Activated CD4-positive, alpha-beta T cell treated with anti-CD3 and anti-CD28 coated beads for 36 hours (primary cell): ENCODE results near the gene CXorf49. TPM values are rescaled to one million over a fixed set of nuclear protein-coding genes. Genes with fewer than 3 reads are reported as not detected.
A peak's percentile ranks its signal among the peaks of the same experiment; 100 is the strongest.
"Not testable (repeated sequence)": the region's sequence is repeated elsewhere in the genome, so short reads cannot be mapped to it uniquely, and the experiment has no call there.

ENCODE experiments used
- ATAC-seq: fragments of 200-7000 bp; cut with Tn5 transposase; one replicate; pipeline ENCODE4 v1.10.0; 2021; ENCODE audit warnings: mild to moderate bottlenecking, moderate library complexity
- CTCF ChIA-PET: fragments of 350-600 bp; sonication (Branson Sonifier 250); formaldehyde crosslinking; loops from one replicate; lab custom pipeline; 2021; ENCODE audit warnings: antibody characterized with exemption; lab: Charles Lee
- POLR2A ChIA-PET: fragments of 350-600 bp; sonication (Branson Sonifier 250); formaldehyde crosslinking; loops from one replicate; lab custom pipeline; 2021; ENCODE audit warnings: antibody characterized with exemption, inconsistent platforms; lab: Charles Lee
- DNase-seq: peaks from one replicate; pipeline ENCODE4 v3.0.0-alpha.2; 2020
- H3K27ac Mint-ChIP-seq: one replicate; pipeline ENCODE4 v1.8.0; 2021; ENCODE audit warnings: mixed read lengths
- H3K27me3 Mint-ChIP-seq: one replicate; pipeline ENCODE4 v1.8.0; 2021; ENCODE audit warnings: mixed read lengths
- H3K36me3 Mint-ChIP-seq: one replicate; pipeline ENCODE4 v1.8.0; 2021; ENCODE audit warnings: low read depth, mixed read lengths
- H3K4me1 Mint-ChIP-seq: one replicate; pipeline ENCODE4 v1.8.0; 2021; ENCODE audit warnings: mixed read lengths
- H3K4me3 Mint-ChIP-seq: one replicate; pipeline ENCODE4 v1.8.0; 2021; ENCODE audit warnings: mild to moderate bottlenecking, moderate library complexity, mixed read lengths
- H3K9me3 Mint-ChIP-seq: one replicate; pipeline ENCODE4 v1.8.0; 2021; ENCODE audit warnings: low read depth, mixed read lengths
- intact Hi-C, 2 experiments: fragments of 100-400 bp; cut with DNase I in 1 of 2; cut with micrococcal nuclease in 1 of 2; formaldehyde crosslinking; loops; one replicate each; pipeline versions ENCODE4 v1.14.2 to v1.15.1; 2022 to 2024; cut with DNase I, micrococcal nuclease
- total RNA-seq, 2 experiments: library from RNA; stranded (reverse); gene quantifications; one replicate each; pipeline ENCODE4 v1.2.3, GENCODE V29; 2021

CXorf49 gene
- not detected for total RNA-seq

DNA sequence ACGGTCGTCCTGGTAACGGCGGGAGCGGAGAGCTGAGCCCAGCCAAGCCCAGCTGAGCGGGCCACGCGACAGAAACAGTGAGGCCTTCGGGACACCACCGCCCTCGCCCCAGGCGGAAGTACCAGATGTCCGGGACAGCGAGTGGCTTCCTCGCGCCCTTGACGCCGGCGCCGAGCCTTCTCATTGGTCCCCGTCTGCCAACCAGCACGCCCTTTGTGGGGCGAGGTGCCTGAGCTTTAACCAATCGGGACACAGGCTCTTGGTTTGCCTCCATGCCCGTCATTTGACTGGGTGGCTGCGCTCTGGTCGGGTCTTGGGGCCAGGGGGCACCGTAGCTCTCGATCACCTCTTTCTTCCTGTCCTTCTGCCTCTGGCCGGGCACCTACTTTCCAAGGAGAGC, at the start of gene CXorf49:
Gene CXorf49, minus strand, starts transcription at position 101 of the 400 bp plus-strand sequence. CDS start 134 bp downstream, outside the sequence.
- H3K27ac Mint-ChIP-seq, intact Hi-C loops, H3K4me1 Mint-ChIP-seq, H3K36me3 Mint-ChIP-seq, DNase-seq, H3K4me3 Mint-ChIP-seq, H3K9me3 Mint-ChIP-seq, POLR2A ChIA-PET, CTCF ChIA-PET, ATAC-seq, H3K27me3 Mint-ChIP-seq: not testable (repeated sequence)

DNA sequence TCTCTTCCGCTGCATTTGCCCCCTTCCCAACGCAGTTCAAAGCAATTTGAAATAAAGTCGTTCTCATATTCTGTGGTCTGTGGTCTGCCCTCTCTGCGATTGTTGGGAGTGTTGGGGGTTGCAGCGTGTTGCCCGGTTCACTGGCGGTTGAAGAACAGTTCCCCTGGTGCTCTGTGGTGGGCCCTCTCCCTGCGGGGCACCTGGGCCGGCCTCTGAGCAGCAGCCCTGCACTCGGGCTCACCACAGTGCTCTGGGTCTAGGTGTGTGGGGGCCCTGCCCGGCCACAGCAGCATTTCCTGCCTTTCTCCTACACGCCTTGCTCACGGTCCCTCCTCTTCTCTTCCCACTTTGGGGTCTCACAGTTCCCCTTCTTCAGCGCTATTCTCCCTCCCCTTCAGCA, 49.0 kb upstream of the CXorf49 start:
- H3K4me1 Mint-ChIP-seq, H3K27ac Mint-ChIP-seq, H3K9me3 Mint-ChIP-seq, H3K27me3 Mint-ChIP-seq, DNase-seq, POLR2A ChIA-PET, CTCF ChIA-PET, intact Hi-C loops, H3K4me3 Mint-ChIP-seq, H3K36me3 Mint-ChIP-seq, ATAC-seq: not testable (repeated sequence)

DNA sequence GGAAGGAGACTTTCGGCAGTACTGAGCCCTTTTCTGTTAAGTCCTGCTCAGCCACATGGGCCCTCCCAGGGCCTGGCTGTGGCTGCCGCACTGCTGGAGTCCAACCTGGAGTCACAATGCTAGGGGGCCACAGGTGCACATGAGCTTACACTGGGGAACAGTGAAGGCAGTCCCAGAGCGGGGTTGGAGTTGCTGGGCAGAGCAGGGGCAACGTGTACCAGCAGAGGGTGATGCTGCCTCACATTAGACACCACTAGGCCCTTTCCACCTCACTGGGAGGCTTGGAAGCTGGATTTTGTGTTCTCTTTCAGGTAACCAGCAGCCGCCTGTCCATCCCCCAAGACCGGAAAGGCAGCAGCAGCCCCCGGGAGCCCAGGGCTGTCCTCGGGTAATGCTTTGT, 47.5 kb upstream of the CXorf49 start:
- ATAC-seq, H3K27me3 Mint-ChIP-seq, DNase-seq, H3K27ac Mint-ChIP-seq, POLR2A ChIA-PET, H3K4me3 Mint-ChIP-seq, H3K9me3 Mint-ChIP-seq, H3K4me1 Mint-ChIP-seq, intact Hi-C loops, CTCF ChIA-PET, H3K36me3 Mint-ChIP-seq: not testable (repeated sequence)

DNA sequence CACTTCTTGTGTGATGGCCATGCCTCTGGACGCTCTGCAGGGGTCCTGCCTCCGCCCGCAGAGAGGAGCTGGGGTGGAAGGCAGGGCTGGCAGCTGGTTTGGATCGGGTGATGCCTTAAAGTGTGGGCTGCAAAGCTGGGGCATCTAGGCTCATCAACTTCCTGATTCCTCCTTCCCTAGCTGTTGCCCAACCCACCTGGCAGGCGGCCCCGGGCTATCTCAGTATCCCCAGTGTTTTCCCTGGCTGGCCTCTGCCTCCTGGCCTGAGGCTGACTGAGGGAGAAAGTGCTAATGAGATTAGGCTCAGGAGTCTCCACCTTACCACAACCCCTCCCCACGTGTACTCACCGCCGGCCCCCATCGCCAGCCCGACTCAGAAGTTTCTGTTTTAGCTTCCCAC, 46.7 kb upstream of the CXorf49 start:
- H3K27ac Mint-ChIP-seq, H3K4me3 Mint-ChIP-seq, H3K27me3 Mint-ChIP-seq, H3K9me3 Mint-ChIP-seq, H3K36me3 Mint-ChIP-seq, POLR2A ChIA-PET, CTCF ChIA-PET, ATAC-seq, DNase-seq, H3K4me1 Mint-ChIP-seq, intact Hi-C loops: not testable (repeated sequence)

DNA sequence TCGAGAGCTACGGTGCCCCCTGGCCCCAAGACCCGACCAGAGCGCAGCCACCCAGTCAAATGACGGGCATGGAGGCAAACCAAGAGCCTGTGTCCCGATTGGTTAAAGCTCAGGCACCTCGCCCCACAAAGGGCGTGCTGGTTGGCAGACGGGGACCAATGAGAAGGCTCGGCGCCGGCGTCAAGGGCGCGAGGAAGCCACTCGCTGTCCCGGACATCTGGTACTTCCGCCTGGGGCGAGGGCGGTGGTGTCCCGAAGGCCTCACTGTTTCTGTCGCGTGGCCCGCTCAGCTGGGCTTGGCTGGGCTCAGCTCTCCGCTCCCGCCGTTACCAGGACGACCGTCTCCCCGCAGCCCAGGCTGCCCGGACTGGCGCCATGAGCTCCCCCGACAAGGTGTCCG, 45.0 kb upstream of the CXorf49 start, which contains the start of gene CXorf49B:
Gene CXorf49B, plus strand, starts transcription at position 301 of the 400 bp plus-strand sequence. Its CDS starts 75 bp downstream, at position 376.
- H3K27ac Mint-ChIP-seq, intact Hi-C loops, H3K27me3 Mint-ChIP-seq, H3K4me3 Mint-ChIP-seq, DNase-seq, CTCF ChIA-PET, H3K4me1 Mint-ChIP-seq, H3K9me3 Mint-ChIP-seq, ATAC-seq, H3K36me3 Mint-ChIP-seq, POLR2A ChIA-PET: not testable (repeated sequence)

DNA sequence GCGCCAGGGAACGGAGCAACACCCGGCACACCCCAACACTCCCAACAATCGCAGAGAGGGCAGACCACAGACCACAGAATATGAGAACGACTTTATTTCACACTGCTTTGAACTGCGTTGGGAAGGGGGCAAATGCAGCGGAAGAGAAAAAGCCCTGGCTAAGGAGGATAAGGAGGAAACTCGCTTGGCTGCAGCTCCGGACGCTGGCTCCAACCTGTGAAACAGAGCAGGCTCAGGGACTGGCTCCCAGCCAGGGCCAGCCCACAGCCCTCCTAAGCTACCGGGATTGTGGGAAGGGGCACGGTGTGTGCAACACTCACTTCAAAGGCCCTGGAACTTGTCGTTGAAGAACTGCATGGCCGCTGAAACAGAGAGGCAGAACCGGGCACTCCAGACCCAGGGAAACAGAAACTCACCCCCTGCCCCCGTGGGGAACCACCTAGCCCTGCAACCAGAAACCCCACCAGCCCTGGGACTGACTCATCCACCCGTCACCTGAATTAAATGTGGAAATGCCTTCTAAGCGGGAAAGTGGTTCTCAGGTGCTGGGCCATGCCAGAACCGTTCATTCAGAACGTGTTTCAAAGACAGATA, 42.7 kb upstream of the CXorf49 start:
- ATAC-seq, H3K4me3 Mint-ChIP-seq, POLR2A ChIA-PET, CTCF ChIA-PET, intact Hi-C loops, H3K4me1 Mint-ChIP-seq, H3K36me3 Mint-ChIP-seq, H3K27me3 Mint-ChIP-seq, H3K27ac Mint-ChIP-seq, H3K9me3 Mint-ChIP-seq, DNase-seq: not testable (repeated sequence)

DNA sequence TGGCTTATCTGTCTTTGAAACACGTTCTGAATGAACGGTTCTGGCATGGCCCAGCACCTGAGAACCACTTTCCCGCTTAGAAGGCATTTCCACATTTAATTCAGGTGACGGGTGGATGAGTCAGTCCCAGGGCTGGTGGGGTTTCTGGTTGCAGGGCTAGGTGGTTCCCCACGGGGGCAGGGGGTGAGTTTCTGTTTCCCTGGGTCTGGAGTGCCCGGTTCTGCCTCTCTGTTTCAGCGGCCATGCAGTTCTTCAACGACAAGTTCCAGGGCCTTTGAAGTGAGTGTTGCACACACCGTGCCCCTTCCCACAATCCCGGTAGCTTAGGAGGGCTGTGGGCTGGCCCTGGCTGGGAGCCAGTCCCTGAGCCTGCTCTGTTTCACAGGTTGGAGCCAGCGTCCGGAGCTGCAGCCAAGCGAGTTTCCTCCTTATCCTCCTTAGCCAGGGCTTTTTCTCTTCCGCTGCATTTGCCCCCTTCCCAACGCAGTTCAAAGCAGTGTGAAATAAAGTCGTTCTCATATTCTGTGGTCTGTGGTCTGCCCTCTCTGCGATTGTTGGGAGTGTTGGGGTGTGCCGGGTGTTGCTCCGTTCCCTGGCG, 2.3 kb upstream of the CXorf49 start:
- intact Hi-C loops, CTCF ChIA-PET, H3K27me3 Mint-ChIP-seq, H3K36me3 Mint-ChIP-seq, H3K4me3 Mint-ChIP-seq, POLR2A ChIA-PET, ATAC-seq, H3K9me3 Mint-ChIP-seq, DNase-seq, H3K4me1 Mint-ChIP-seq, H3K27ac Mint-ChIP-seq: not testable (repeated sequence)

DNA sequence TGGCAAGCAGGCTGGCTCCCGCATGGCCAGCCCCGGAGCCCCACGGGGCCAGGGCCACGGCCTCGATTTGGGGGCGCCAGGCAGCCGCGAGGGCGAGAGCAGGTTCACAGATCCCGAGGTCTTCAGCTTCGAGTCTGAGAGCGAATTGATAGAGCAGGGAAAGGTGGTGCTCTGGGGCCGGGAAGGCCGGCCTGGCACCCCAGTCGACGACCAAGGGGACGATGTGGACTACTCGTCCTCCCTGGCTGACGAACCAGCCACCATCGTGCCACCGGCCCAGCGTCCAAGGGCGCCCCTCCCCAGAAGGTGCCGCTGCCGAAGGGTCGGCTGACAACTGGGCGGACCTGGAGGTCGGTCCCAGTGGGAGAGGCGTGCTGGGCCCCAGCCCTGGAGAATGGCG, 1.1 kb upstream of the CXorf49 start:
- POLR2A ChIA-PET, intact Hi-C loops, CTCF ChIA-PET, ATAC-seq, H3K4me3 Mint-ChIP-seq, DNase-seq, H3K36me3 Mint-ChIP-seq, H3K4me1 Mint-ChIP-seq, H3K27ac Mint-ChIP-seq, H3K27me3 Mint-ChIP-seq, H3K9me3 Mint-ChIP-seq: not testable (repeated sequence)

DNA sequence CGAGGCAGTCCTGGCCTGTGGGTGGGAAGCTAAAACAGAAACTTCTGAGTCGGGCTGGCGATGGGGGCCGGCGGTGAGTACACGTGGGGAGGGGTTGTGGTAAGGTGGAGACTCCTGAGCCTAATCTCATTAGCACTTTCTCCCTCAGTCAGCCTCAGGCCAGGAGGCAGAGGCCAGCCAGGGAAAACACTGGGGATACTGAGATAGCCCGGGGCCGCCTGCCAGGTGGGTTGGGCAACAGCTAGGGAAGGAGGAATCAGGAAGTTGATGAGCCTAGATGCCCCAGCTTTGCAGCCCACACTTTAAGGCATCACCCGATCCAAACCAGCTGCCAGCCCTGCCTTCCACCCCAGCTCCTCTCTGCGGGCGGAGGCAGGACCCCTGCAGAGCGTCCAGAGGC, 1.8 kb downstream of the CXorf49 start:
- H3K36me3 Mint-ChIP-seq, CTCF ChIA-PET, H3K9me3 Mint-ChIP-seq, H3K4me3 Mint-ChIP-seq, H3K27me3 Mint-ChIP-seq, H3K4me1 Mint-ChIP-seq, DNase-seq, intact Hi-C loops, ATAC-seq, H3K27ac Mint-ChIP-seq, POLR2A ChIA-PET: not testable (repeated sequence)

DNA sequence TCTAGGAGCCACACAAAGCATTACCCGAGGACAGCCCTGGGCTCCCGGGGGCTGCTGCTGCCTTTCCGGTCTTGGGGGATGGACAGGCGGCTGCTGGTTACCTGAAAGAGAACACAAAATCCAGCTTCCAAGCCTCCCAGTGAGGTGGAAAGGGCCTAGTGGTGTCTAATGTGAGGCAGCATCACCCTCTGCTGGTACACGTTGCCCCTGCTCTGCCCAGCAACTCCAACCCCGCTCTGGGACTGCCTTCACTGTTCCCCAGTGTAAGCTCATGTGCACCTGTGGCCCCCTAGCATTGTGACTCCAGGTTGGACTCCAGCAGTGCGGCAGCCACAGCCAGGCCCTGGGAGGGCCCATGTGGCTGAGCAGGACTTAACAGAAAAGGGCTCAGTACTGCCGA, 2.5 kb downstream of the CXorf49 start:
- H3K27me3 Mint-ChIP-seq, H3K4me3 Mint-ChIP-seq, intact Hi-C loops, H3K4me1 Mint-ChIP-seq, CTCF ChIA-PET, ATAC-seq, POLR2A ChIA-PET, H3K36me3 Mint-ChIP-seq, H3K9me3 Mint-ChIP-seq, DNase-seq, H3K27ac Mint-ChIP-seq: not testable (repeated sequence)

DNA sequence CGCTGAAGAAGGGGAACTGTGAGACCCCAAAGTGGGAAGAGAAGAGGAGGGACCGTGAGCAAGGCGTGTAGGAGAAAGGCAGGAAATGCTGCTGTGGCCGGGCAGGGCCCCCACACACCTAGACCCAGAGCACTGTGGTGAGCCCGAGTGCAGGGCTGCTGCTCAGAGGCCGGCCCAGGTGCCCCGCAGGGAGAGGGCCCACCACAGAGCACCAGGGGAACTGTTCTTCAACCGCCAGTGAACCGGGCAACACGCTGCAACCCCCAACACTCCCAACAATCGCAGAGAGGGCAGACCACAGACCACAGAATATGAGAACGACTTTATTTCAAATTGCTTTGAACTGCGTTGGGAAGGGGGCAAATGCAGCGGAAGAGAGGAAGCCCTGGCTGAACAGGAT, 4.0 kb downstream of the CXorf49 start:
- ATAC-seq, H3K9me3 Mint-ChIP-seq, DNase-seq, H3K4me3 Mint-ChIP-seq, CTCF ChIA-PET, intact Hi-C loops, POLR2A ChIA-PET, H3K4me1 Mint-ChIP-seq, H3K27ac Mint-ChIP-seq, H3K27me3 Mint-ChIP-seq, H3K36me3 Mint-ChIP-seq: not testable (repeated sequence)

DNA sequence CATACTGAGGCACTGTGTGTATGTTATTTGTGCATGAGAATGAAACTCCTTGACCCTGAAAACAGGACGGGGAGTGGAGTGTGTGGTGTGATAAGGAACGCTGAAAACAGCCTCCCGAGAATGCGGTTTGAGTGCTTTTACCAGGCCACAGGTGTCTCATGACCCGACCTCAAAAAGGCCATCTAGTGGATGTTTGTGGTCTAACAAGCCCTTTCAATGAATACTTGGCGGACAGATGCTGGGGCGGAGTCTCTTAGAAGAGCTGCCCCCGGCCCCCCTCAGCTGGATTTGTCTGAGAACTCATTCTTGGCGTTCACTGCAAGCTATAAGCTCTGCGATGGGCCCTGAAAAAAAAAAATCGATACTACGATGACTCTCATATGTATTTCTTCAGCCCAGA, 15.2 kb downstream of the CXorf49 start:
- H3K9me3 Mint-ChIP-seq, H3K4me1 Mint-ChIP-seq, H3K4me3 Mint-ChIP-seq, H3K27me3 Mint-ChIP-seq, intact Hi-C loops, H3K36me3 Mint-ChIP-seq, DNase-seq, POLR2A ChIA-PET, H3K27ac Mint-ChIP-seq, CTCF ChIA-PET: not testable (repeated sequence)
- ATAC-seq, result peak; percentile 39
